ENCODE measurements around the gene TMPRSS13. TPM values are rescaled to one million over a fixed set of nuclear protein-coding genes. Genes with fewer than 3 reads are reported as not detected.

Gene TMPRSS13
- polyA plus RNA-seq, 1 donor from 2014 or later = not detected

GRCh38 chr11:117923275-117923674 lies 5.9 kb downstream of the TMPRSS13 start:
- Histone ChIP-seq H3K36me3 (ENCODE audit: insufficient read depth, low read length) (no peaks in the 10 kb centered on the region), H3F3A (ENCODE audit: insufficient read depth, low read length, poor library complexity, severe bottlenecking) (no peaks in the 10 kb centered on the region), H3K4me3 (ENCODE audit: low read length) (no peak overlapping the region), H3K4me2 (ENCODE audit: low read length) (no peak overlapping the region), H2AFZ (ENCODE audit: low read depth, low read length) (no peak overlapping the region), H3K9me3 (ENCODE audit: low read length) (no peaks in the 10 kb centered on the region), H3K27ac (ENCODE audit: low read length) (no peak overlapping the region), H3K9me2 (ENCODE audit: insufficient read depth, low read length) (no peaks in the 10 kb centered on the region), H3K27me3 (ENCODE audit: insufficient read depth, low read depth, low read length) (no peaks in the 10 kb centered on the region), H3K79me2 (replicated peaks; ENCODE audit: insufficient read depth, low read length) (no peaks in the 10 kb centered on the region), H4K20me1 (ENCODE audit: insufficient read depth) (no peaks in the 10 kb centered on the region), H3K9ac (ENCODE audit: low read length) (no peak overlapping the region)
- TF ChIP-seq POLR2AphosphoS5 (IDR thresholded peaks at IDR 0.05) (no peak), TAF1 (IDR thresholded peaks at IDR 0.05; ENCODE audit: low read depth) (no peak), RAD21 (conservative IDR thresholded peaks at IDR 0.05) (no peak), SMC3 (conservative IDR thresholded peaks at IDR 0.05; ENCODE audit: poor library complexity) (no peak), REST (IDR thresholded peaks at IDR 0.05; ENCODE audit: borderline replicate concordance) (no peak), EP300 (conservative IDR thresholded peaks at IDR 0.05; ENCODE audit: poor library complexity, severe bottlenecking) (no peak)
- TF ChIP-seq, protein P1, sequence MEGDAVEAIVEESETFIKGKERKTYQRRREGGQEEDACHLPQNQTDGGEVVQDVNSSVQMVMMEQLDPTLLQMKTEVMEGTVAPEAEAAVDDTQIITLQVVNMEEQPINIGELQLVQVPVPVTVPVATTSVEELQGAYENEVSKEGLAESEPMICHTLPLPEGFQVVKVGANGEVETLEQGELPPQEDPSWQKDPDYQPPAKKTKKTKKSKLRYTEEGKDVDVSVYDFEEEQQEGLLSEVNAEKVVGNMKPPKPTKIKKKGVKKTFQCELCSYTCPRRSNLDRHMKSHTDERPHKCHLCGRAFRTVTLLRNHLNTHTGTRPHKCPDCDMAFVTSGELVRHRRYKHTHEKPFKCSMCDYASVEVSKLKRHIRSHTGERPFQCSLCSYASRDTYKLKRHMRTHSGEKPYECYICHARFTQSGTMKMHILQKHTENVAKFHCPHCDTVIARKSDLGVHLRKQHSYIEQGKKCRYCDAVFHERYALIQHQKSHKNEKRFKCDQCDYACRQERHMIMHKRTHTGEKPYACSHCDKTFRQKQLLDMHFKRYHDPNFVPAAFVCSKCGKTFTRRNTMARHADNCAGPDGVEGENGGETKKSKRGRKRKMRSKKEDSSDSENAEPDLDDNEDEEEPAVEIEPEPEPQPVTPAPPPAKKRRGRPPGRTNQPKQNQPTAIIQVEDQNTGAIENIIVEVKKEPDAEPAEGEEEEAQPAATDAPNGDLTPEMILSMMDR (IDR thresholded peaks at IDR 0.05; ENCODE audit: poor library complexity, severe bottlenecking) = no peak

- Histone ChIP-seq H3K36me3 (ENCODE audit: insufficient read depth, low read length) (no peaks in the 10 kb centered on the region), H3K4me3 (ENCODE audit: low read length) (no peak overlapping the region), H3K27me3 (ENCODE audit: insufficient read depth, low read depth, low read length) (no peaks in the 10 kb centered on the region), H3F3A (ENCODE audit: insufficient read depth, low read length, poor library complexity, severe bottlenecking) (no peaks in the 10 kb centered on the region), H2AFZ (ENCODE audit: low read depth, low read length) (no peak overlapping the region), H3K79me2 (replicated peaks; ENCODE audit: insufficient read depth, low read length) (no peaks in the 10 kb centered on the region), H4K20me1 (ENCODE audit: insufficient read depth) (no peaks in the 10 kb centered on the region), H3K9me3 (ENCODE audit: low read length) (no peaks in the 10 kb centered on the region), H3K27ac (ENCODE audit: low read length) (no peak overlapping the region), H3K9me2 (ENCODE audit: insufficient read depth, low read length) (no peaks in the 10 kb centered on the region), H3K9ac (ENCODE audit: low read length) (no peak overlapping the region), H3K4me2 (ENCODE audit: low read length) (no peak overlapping the region)
- no peak for TF ChIP-seq TAF1 (IDR thresholded peaks at IDR 0.05; ENCODE audit: low read depth)
- TF ChIP-seq EP300 (conservative IDR thresholded peaks at IDR 0.05; ENCODE audit: poor library complexity, severe bottlenecking) = no peak
- TF ChIP-seq SMC3 (conservative IDR thresholded peaks at IDR 0.05; ENCODE audit: poor library complexity) = no peak
- TF ChIP-seq RAD21 (conservative IDR thresholded peaks at IDR 0.05) = no peak
- TF ChIP-seq MXI1 (conservative IDR thresholded peaks at IDR 0.05; ENCODE audit: poor library complexity, severe bottlenecking) = no peak
- no peak for TF ChIP-seq REST (IDR thresholded peaks at IDR 0.05; ENCODE audit: borderline replicate concordance)
- TF ChIP-seq POLR2AphosphoS5 (IDR thresholded peaks at IDR 0.05) = no peak
- TF ChIP-seq, protein P1 (IDR thresholded peaks at IDR 0.05; ENCODE audit: poor library complexity, severe bottlenecking) = no peak
- no peak for TF ChIP-seq EZH2 (IDR thresholded peaks at IDR 0.05; ENCODE audit: borderline replicate concordance, insufficient read depth, low read length, poor library complexity, severe bottlenecking)
Measured at GRCh38 chr11:117921893-117922292, 7.3 kb downstream of the TMPRSS13 start.

Data from neural cell (in vitro differentiated cells).